Neural crest cell (in vitro differentiated cells): ENCODE data around the gene CYGB. TPM values are rescaled to one million over a fixed set of nuclear protein-coding genes. Genes with fewer than 3 reads are reported as not detected.
A peak's percentile ranks its signal among the peaks of the same experiment; 100 is the strongest.

ENCODE experiments used
- DNase-seq: peaks from one replicate; pipeline ENCODE4 v3.0.0; 2021; ENCODE audit warnings: low read depth, mixed read lengths, low spot score
- H3K27ac Mint-ChIP-seq: one replicate; pipeline ENCODE4 v1.8.0; 2021; ENCODE audit warnings: mild to moderate bottlenecking, mixed read lengths; ENCODE audit not compliant: unreplicated experiment
- H3K27me3 Mint-ChIP-seq: 2 replicates; pipeline ENCODE4 v1.8.0; 2021; ENCODE audit warnings: low read depth, mild to moderate bottlenecking, mixed read lengths
- H3K36me3 Mint-ChIP-seq: 2 replicates; pipeline ENCODE4 v1.8.0; 2021; ENCODE audit warnings: low read depth, mild to moderate bottlenecking, mixed read lengths
- H3K4me1 Mint-ChIP-seq: 2 replicates; pipeline ENCODE4 v1.8.0; 2021; ENCODE audit warnings: mixed read lengths
- H3K4me3 Mint-ChIP-seq: one replicate; pipeline ENCODE4 v1.8.0; 2021; ENCODE audit warnings: mild to moderate bottlenecking, mixed read lengths
- H3K9me3 Mint-ChIP-seq: 2 replicates; pipeline ENCODE4 v1.8.0; 2021; ENCODE audit warnings: mixed read lengths
- CTCF ChIP-seq: fragments of 200-600 bp; sonication (generic); conservative IDR thresholded peaks from 2 replicates; pipeline ENCODE4 v1.5.0; 2021; ENCODE audit warnings: antibody characterized with exemption, mild to moderate bottlenecking
- long read RNA-seq: library from polyadenylated mRNA; unstranded; transcript quantifications from one replicate; pipeline ENCODE4 v2.0.0, GENCODE V29; 2020
- total RNA-seq: library from RNA; stranded (reverse); gene quantifications from 2 replicates; pipeline ENCODE4 v1.2.1, GENCODE V29; 2021

CYGB gene
- 8.6 and 8.7 TPM in 2 replicates for total RNA-seq
- long read RNA-seq, partial matches to known transcripts = 0 of 1 reads
- long read RNA-seq, other reads (novel, unspliced or antisense) = 1 of 1 reads

GRCh38 chr17:76537578-76538280 lies at the start of gene CYGB:
TSS of gene CYGB (minus strand) at chr17:76537709. CDS start at chr17:76537542, 167 bp downstream.
- Mint-ChIP-seq H3K27me3 (peaks cover 50% of the 10 kb centered on the region), H3K9me3 (no peaks in the 10 kb centered on the region), H3K4me1 (peaks cover 51% of the 10 kb centered on the region), H3K36me3 (no peaks in the 10 kb centered on the region), H3K27ac (no peak within 1 kb of the TSS), H3K4me3 (peak within 1 kb of the TSS; percentile 81)
- no peak for TF ChIP-seq CTCF
- DNase-seq = no peak

- TF ChIP-seq CTCF = no peak
- Mint-ChIP-seq H3K4me1 (peaks cover 39% of the 10 kb centered on the region), H3K9me3 (no peaks in the 10 kb centered on the region), H3K27ac (no peak overlapping the region), H3K36me3 (no peaks in the 10 kb centered on the region), H3K27me3 (peaks cover 67% of the 10 kb centered on the region), H3K4me3 (peak overlapping the region; percentile 78)
- no peak for DNase-seq
Observed at GRCh38 chr17:76586741-76587487, 49.4 kb upstream of the CYGB start.

GRCh38 chr17:76585649-76586593 lies 48.4 kb upstream of the CYGB start, which contains the start of gene ST6GALNAC2:
TSS of gene ST6GALNAC2 (minus strand) at chr17:76585860. CDS start at chr17:76585808, 52 bp downstream.
- peak; percentile 35 for DNase-seq
- Mint-ChIP-seq H3K9me3 (no peaks in the 10 kb centered on the region), H3K36me3 (no peaks in the 10 kb centered on the region), H3K27ac (no peak within 1 kb of the TSS), H3K4me3 (peak within 1 kb of the TSS; percentile 78), H3K4me1 (peaks cover 40% of the 10 kb centered on the region), H3K27me3 (peaks cover 68% of the 10 kb centered on the region)
- TF ChIP-seq CTCF = peak; percentile 44

GRCh38 chr17:76585033-76585648 lies 47.6 kb upstream of the CYGB start:
- no peaks in the 10 kb centered on the region for H3K9me3 Mint-ChIP-seq
- no peak for TF ChIP-seq CTCF
- no peaks in the 10 kb centered on the region for H3K36me3 Mint-ChIP-seq
- H3K4me3 Mint-ChIP-seq = peak overlapping the region; percentile 75
- H3K27me3 Mint-ChIP-seq = peaks cover 72% of the 10 kb centered on the region
- no peak overlapping the region for H3K27ac Mint-ChIP-seq
- H3K4me1 Mint-ChIP-seq = peaks cover 43% of the 10 kb centered on the region
- DNase-seq = no peak
